Upper lobe of right lung (tissue), 1 donor: Measurements from ENCODE around the gene SRP19. TPM values are rescaled to one million over a fixed set of nuclear protein-coding genes. Genes with fewer than 3 reads are reported as not detected.
"Not testable (repeated sequence)": the region's sequence is repeated elsewhere in the genome, so short reads cannot be mapped to it uniquely, and the experiment has no call there.

ENCODE experiments used
- ATAC-seq: fragments of 200-7000 bp; cut with Tn5 transposase; one replicate; pipeline ENCODE4 v1.9.1; 2020; ENCODE audit warnings: mild to moderate bottlenecking, moderate library complexity
- DNase-seq: peaks from one replicate; pipeline ENCODE4 v3.0.0-alpha.2; 2020
- H3K27ac ChIP-seq: fragments of 200-600 bp; one replicate; pipeline ENCODE4 v1.8.0; 2022
- H3K27me3 ChIP-seq: fragments of 200-600 bp; one replicate; pipeline ENCODE4 v1.8.0; 2022; ENCODE audit warnings: mild to moderate bottlenecking
- H3K36me3 ChIP-seq: fragments of 200-600 bp; one replicate; pipeline ENCODE4 v1.8.0; 2022
- H3K4me1 ChIP-seq: fragments of 200-600 bp; one replicate; pipeline ENCODE4 v1.8.0; 2022
- H3K4me3 ChIP-seq: fragments of 200-600 bp; one replicate; pipeline ENCODE4 v1.8.0; 2022; ENCODE audit warnings: mild to moderate bottlenecking
- H3K9me3 ChIP-seq: fragments of 200-600 bp; one replicate; pipeline ENCODE4 v1.8.0; 2022
- CTCF ChIP-seq: fragments of 200-600 bp; IDR thresholded peaks from one replicate; pipeline ENCODE4 v1.8.0; 2022; ENCODE audit warnings: antibody characterized with exemption
- intact Hi-C: fragments of 100-400 bp; cut with DNase I; formaldehyde crosslinking; loops from one replicate; pipeline ENCODE4 v1.11.0; 2022
- total RNA-seq: library from RNA; stranded (reverse); fragmentation: NEBNext Ultra II Directional; extraction: Animal tissue kit (Norgen Biotek cat#: 25700); gene quantifications from one replicate; pipeline ENCODE4 v1.2.1, GENCODE V29; 2021
- donor health status: DM: no; HTN: yes; CAD: no; lungs with severe emphysema.

Gene SRP19
- total RNA-seq, 1 donor from 2014 or later, result 22.8 TPM

- ATAC-seq (no peak), DNase-seq (no peak)
- no peak for TF ChIP-seq CTCF
- Histone ChIP-seq H3K9me3 (no peaks in the 10 kb centered on the region), H3K27ac (no peak overlapping the region), H3K4me3 (no peak overlapping the region), H3K27me3 (no peaks in the 10 kb centered on the region), H3K4me1 (no peaks in the 10 kb centered on the region), H3K36me3 (peaks cover 78% of the 10 kb centered on the region)
- intact Hi-C loops, result no loop called here
These were observed 34.6 kb downstream of the SRP19 start for GRCh38 chr5:112895682-112896081.

- H3K4me1 ChIP-seq, result no peaks in the 10 kb centered on the region
- H3K27ac ChIP-seq, result no peak overlapping the region
- TF ChIP-seq CTCF, result no peak
- H3K27me3 ChIP-seq, result no peaks in the 10 kb centered on the region
- no peak overlapping the region for H3K4me3 ChIP-seq
- ATAC-seq (no peak), DNase-seq (no peak)
- no peaks in the 10 kb centered on the region for H3K9me3 ChIP-seq
- H3K36me3 ChIP-seq, result peaks cover 63% of the 10 kb centered on the region
- intact Hi-C loops, result no loop called here
These were observed 41.5 kb downstream of the SRP19 start for GRCh38 chr5:112902561-112902960.

DNA sequence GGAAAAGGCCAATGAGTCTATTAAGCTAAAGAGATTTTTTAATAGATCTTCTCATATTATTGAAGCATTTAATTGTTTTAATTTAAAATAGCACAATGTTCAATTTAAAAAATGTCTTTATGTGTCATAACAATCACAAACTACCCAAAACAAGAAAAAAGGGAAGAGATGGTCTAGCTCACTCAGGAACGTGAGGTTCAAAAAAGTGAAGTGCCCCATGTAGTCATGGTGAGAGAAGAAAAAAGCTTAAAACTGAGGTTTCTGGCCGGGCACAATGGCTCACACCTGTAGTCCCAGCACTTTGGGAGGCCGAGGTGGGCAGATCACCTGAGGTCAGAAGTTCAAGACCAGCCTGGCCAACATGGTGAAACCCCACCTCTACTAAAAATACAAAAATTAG lies 43.9 kb downstream of the SRP19 start:
- H3K9me3 ChIP-seq, H3K27ac ChIP-seq, H3K4me3 ChIP-seq, H3K27me3 ChIP-seq, intact Hi-C loops, ATAC-seq, DNase-seq, H3K4me1 ChIP-seq: not testable (repeated sequence)
- H3K36me3 ChIP-seq, result peaks cover 52% of the 10 kb centered on the region

- Histone ChIP-seq H3K27ac (no peak overlapping the region), H3K9me3 (no peaks in the 10 kb centered on the region), H3K4me3 (no peak overlapping the region), H3K36me3 (peaks cover 49% of the 10 kb centered on the region), H3K27me3 (no peaks in the 10 kb centered on the region), H3K4me1 (no peaks in the 10 kb centered on the region)
- ATAC-seq (no peak), DNase-seq (no peak)
- no peak for TF ChIP-seq CTCF
- intact Hi-C loops, result no loop called here
These were observed 45.5 kb downstream of the SRP19 start for GRCh38 chr5:112906637-112907036.

DNA sequence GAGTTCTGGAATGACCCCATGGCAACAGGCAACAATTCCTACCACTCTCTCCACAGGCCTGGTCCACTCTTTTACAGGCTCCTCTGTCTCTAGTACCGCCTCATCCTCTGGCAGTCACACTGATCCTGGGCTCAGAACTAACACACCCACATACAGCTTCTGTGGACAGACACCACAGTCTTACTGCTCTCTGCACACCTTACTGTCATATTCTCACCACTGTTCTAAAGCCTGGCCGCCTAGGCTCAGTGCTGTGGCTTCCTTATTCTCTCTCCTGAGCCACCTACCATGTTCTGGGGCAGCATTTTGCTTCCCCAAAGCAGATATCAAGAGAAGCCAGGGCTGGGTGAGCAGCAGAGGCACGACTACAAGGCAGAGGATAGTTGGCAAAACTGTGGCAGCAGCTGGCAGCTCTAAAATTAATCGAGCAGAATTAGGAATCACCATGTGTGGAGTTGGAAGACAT lies 46.1 kb downstream of the SRP19 start:
- DNase-seq, result no peak
- TF ChIP-seq CTCF, result no peak

DNA sequence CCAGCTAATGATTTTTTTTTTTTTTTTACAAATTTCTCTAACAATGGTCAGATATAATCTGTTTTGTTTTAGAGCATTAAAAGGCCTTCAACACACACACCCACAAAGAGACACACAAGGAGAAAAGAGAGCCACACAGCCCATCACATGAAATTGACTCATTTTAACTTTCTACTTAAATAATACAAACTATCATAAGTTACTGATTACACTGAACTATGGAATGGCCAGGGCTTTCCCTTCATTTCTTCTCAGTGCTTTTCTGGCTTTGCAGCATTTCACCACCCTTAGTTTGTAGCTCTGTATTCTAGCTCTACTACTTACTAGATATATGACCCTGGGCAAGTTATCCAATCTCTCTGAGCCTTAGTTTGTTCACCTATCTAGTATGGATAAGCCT lies 47.8 kb downstream of the SRP19 start:
- Histone ChIP-seq H3K27ac (no peak overlapping the region), H3K36me3 (peaks cover 37% of the 10 kb centered on the region), H3K9me3 (no peaks in the 10 kb centered on the region), H3K27me3 (no peaks in the 10 kb centered on the region), H3K4me1 (peaks cover 4% of the 10 kb centered on the region), H3K4me3 (no peak overlapping the region)
- no peak for TF ChIP-seq CTCF
- intact Hi-C loops, result no loop called here
- no peak for ATAC-seq
- DNase-seq, result no peak

More for the DNA sequence above, 46.1 kb downstream of the SRP19 start:
- peaks cover 43% of the 10 kb centered on the region for H3K36me3 ChIP-seq
- no peak overlapping the region for H3K27ac ChIP-seq
- no peaks in the 10 kb centered on the region for H3K9me3 ChIP-seq
- H3K4me3 ChIP-seq, result no peak overlapping the region
- ATAC-seq, result no peak
- intact Hi-C loops, result no loop called here
- H3K4me1 ChIP-seq, result no peaks in the 10 kb centered on the region
- no peaks in the 10 kb centered on the region for H3K27me3 ChIP-seq
